Ovary (tissue), 9 donors: ENCODE measurements around the gene TNPO2. TPM values are rescaled to one million over a fixed set of nuclear protein-coding genes. Genes with fewer than 3 reads are reported as not detected.

Source experiments
- DNase-seq, 5 donors: peaks; one replicate each; pipeline ENCODE4 v3.0.0-alpha.2; 2019 to 2020
- H3K27ac ChIP-seq, 2 donors: fragments of 200-600 bp; one replicate each; pipeline versions ENCODE4 v1.5.1 to v1.8.0; 2019 to 2022
- H3K27me3 ChIP-seq: fragments of 200-600 bp; one replicate; pipeline ENCODE4 v1.8.0; 2022
- H3K36me3 ChIP-seq: fragments of 200-600 bp; sonication (generic); one replicate; pipeline ENCODE4 v1.5.1; 2019
- H3K4me1 ChIP-seq: one replicate; pipeline ENCODE4 v1.8.1; 2013; ENCODE audit warnings: mild to moderate bottlenecking, moderate library complexity; ENCODE audit not compliant: insufficient read depth
- H3K4me3 ChIP-seq: fragments of 200-600 bp; sonication (generic); one replicate; pipeline ENCODE4 v1.5.1; 2017
- H3K9me3 ChIP-seq, 2 donors: fragments of 200-600 bp in 1 of 2; sonication (generic) in 1 of 2; one replicate each; pipeline versions ENCODE4 v1.5.1 to v1.8.1; 2013 to 2019; ENCODE audit warnings: mild to moderate bottlenecking in 1 of 2, moderate library complexity in 1 of 2
- CTCF ChIP-seq, 3 donors: fragments of 450-650 bp in 2 of 3; fragments of 200-600 bp in 1 of 3; IDR thresholded peaks; one replicate each; pipeline versions ENCODE4 v1.5.1 to v1.8.0; 2016 to 2022; ENCODE audit warnings: antibody characterized with exemption in 3 of 3, mild to moderate bottlenecking in 1 of 3
- EP300 ChIP-seq: sonication (generic); formaldehyde crosslinking; IDR thresholded peaks from one replicate; pipeline ENCODE4 v1.6.1; 2017; ENCODE audit warnings: antibody characterized with exemption
- POLR2A ChIP-seq: fragments of 450-650 bp; IDR thresholded peaks from one replicate; pipeline ENCODE4 v1.6.1; 2017; ENCODE audit warnings: antibody characterized with exemption, mild to moderate bottlenecking, moderate library complexity
- WGBS, 3 donors: extraction: QIAGEN DNeasy Blood & Tissue Kit in 1 of 3; methylation state at CpG; one replicate each; pipeline versions ENCODE4 v1.1.5 to v1.1.7; 2013 to 2017; 5-methylcytosine and 5-hydroxymethylcytosine counted together
- intact Hi-C, 4 donors: fragments of 100-400 bp; cut with DNase I; formaldehyde crosslinking; loops; one replicate each; pipeline versions ENCODE4 v1.11.0 to v1.15.1; 2022 to 2023
- polyA plus RNA-seq, 2 donors: library from polyadenylated mRNA; stranded (reverse); fragments of 200-250 nt in 1 of 2; fragments of 350-450 nt in 1 of 2; fragmentation: Illumina TruSeq in 1 of 2; extraction: RNeasy Lipid Tissue Mini Kit (QIAGEN cat#74804) in 1 of 2; gene quantifications; one replicate each; pipeline ENCODE4 v1.2.3, GENCODE V29; 2013 to 2014
- total RNA-seq, 7 donors: library from RNA; depleted of rRNA in 2 of 7; stranded (reverse); fragments of >200 nt in 2 of 7; fragmentation: NEBNext Ultra II Directional in 3 of 7; extraction: Animal tissue kit (Norgen Biotek cat#: 25700) in 3 of 7; gene quantifications; one replicate each; pipeline versions ENCODE4 v1.1.0 to v1.2.4, GENCODE V29; 2016 to 2023
- donor health status: DM: no; HTN: no; CAD: no; lungs with moderate emphysema.
- donor health status: DM: no; HTN: no; CAD: no.
- donor health status: Bipolar disorder and iron deficiency.
- donor health status: DM: yes; HTN: yes; CAD: no.
- donor health status: DM: no; HTN: no; CAD: no.
- donor health status: DM: yes; HTN: yes; CAD: no.

TNPO2 gene
- total and polyA plus RNA-seq, 9 donors, result 41.5 to 109 (median 75.7) TPM

GRCh38 chr19:12752056-12752781 lies 28.5 kb upstream of the TNPO2 start:
- no peaks in the 10 kb centered on the region for H3K4me1 ChIP-seq
- H3K27me3 ChIP-seq, result no peaks in the 10 kb centered on the region
- intact Hi-C loops, result no loop called here
- H3K4me3 ChIP-seq, result no peak overlapping the region
- no peaks in the 10 kb centered on the region for H3K36me3 ChIP-seq
- H3K9me3 ChIP-seq, result peaks cover 0 to 9% of the 10 kb centered on the region in 2 donors
- no peak for DNase-seq
- WGBS, 3 donors, result 71 to 78% (median 76%) methylated on average over 23 of the region's 23 CpGs
- TF ChIP-seq POLR2A (no peak), EP300 (no peak), CTCF (IDR thresholded peaks at IDR 0.05) (no peak)
- no peak overlapping the region for H3K27ac ChIP-seq

- no peaks in the 10 kb centered on the region for H3K27me3 ChIP-seq
- TF ChIP-seq CTCF (IDR thresholded peaks at IDR 0.05) (no peak), EP300 (no peak), POLR2A (no peak)
These were observed 27.9 kb upstream of the TNPO2 start, which contains the start of gene BEST2 for GRCh38 chr19:12751635-12752034. TSS of gene BEST2 (plus strand) at chr19:12751791. CDS start at chr19:12752593, 802 bp downstream.

GRCh38 chr19:12750851-12751250 lies 27.1 kb upstream of the TNPO2 start:
- H3K27me3 ChIP-seq, result no peaks in the 10 kb centered on the region
- no peak overlapping the region for H3K27ac ChIP-seq
- WGBS, 3 donors, result 51 to 67% (median 60%) methylated on average over 9 of the region's 9 CpGs
- no peak overlapping the region for H3K4me3 ChIP-seq
- no peaks in the 10 kb centered on the region for H3K36me3 ChIP-seq
- no peaks in the 10 kb centered on the region for H3K4me1 ChIP-seq
- peaks cover 0 to 12% of the 10 kb centered on the region in 2 donors for H3K9me3 ChIP-seq
- intact Hi-C loops, result no loop called here
- DNase-seq, result no peak
- TF ChIP-seq CTCF (IDR thresholded peaks at IDR 0.05) (no peak), POLR2A (no peak), EP300 (no peak)

More at GRCh38 chr19:12751635-12752034, 27.9 kb upstream of the TNPO2 start, which contains the start of gene BEST2:
- WGBS, 3 donors, result 32 to 43% (median 38%) methylated on average over 14 of the region's 14 CpGs
- Histone ChIP-seq H3K36me3 (no peaks in the 10 kb centered on the region), H3K4me3 (no peak within 1 kb of the TSS), H3K9me3 (peaks cover 0 to 12% of the 10 kb centered on the region in 2 donors), H3K4me1 (no peaks in the 10 kb centered on the region), H3K27ac (no peak within 1 kb of the TSS)
- no peak for DNase-seq
- intact Hi-C loops, result no loop called here

- no peak for TF ChIP-seq POLR2A
- TF ChIP-seq EP300, result no peak
- TF ChIP-seq CTCF (IDR thresholded peaks at IDR 0.05), result no peak
- intact Hi-C loops, result no loop called here
- DNase-seq, result no peak
- no peaks in the 10 kb centered on the region for H3K27me3 ChIP-seq
- H3K4me1 ChIP-seq, result no peaks in the 10 kb centered on the region
- no peak overlapping the region for H3K4me3 ChIP-seq
- 12 to 29% (median 17%) methylated on average over 24 of the region's 24 CpGs for WGBS, 3 donors
- H3K36me3 ChIP-seq, result no peaks in the 10 kb centered on the region
- H3K9me3 ChIP-seq, result peaks cover 0 to 12% of the 10 kb centered on the region in 2 donors
- no peak overlapping the region for H3K27ac ChIP-seq
These were observed 26.3 kb upstream of the TNPO2 start for GRCh38 chr19:12749938-12750521.
